A549 (cell line): Measurements from ENCODE around the gene FGF23. TPM values are rescaled to one million over a fixed set of nuclear protein-coding genes. Genes with fewer than 3 reads are reported as not detected.
"Not testable (repeated sequence)": the region's sequence is repeated elsewhere in the genome, so short reads cannot be mapped to it uniquely, and the experiment has no call there.

Experiments used
- ATAC-seq, 2 experiments: fragments of 200-7000 bp in 1 of 2; fragments of >200 bp in 1 of 2; cut with Nextera tagmentation in 1 of 2; cut with Tn5 transposase in 1 of 2; 3 replicates each; pipeline versions ENCODE4 v1.8.0 to v1.9.1; 2018 to 2020; ENCODE audit warnings: mild to moderate bottlenecking in 1 of 2, moderate library complexity in 1 of 2
- CTCF ChIA-PET: fragments of 300-600 bp; sonication (Branson Sonifier 250); formaldehyde crosslinking; extraction: SDS; loops from one replicate; lab custom pipeline; 2021; ENCODE audit warnings: antibody characterized with exemption, inconsistent platforms; lab: Yijun Ruan, JAX
- POLR2A ChIA-PET: fragments of 350-600 bp; formaldehyde crosslinking; extraction: SDS; loops from one replicate; lab custom pipeline; 2021; ENCODE audit warnings: antibody characterized with exemption, inconsistent platforms; lab: Yijun Ruan, JAX
- DNase-seq, 2 experiments: peaks; one replicate each; pipeline versions ENCODE4 v3.0.0 to v3.0.0-alpha.2; 2011 to 2016; ENCODE audit warnings: low read depth in 1 of 2, low spot score in 1 of 2
- FAIRE-seq: peaks from 2 replicates; lab custom pipeline; 2011; peaks lifted over from hg19 to GRCh38; lab: Jason Lieb, UNC
- H3K27ac ChIP-seq, 2 experiments: fragments of >200 bp; sonication (Bioruptor Twin); formaldehyde crosslinking; 3 replicates each; pipeline ENCODE4 v1.5.1; 2016 to 2017
- H3K4me1 ChIP-seq: fragments of >200 bp; sonication (Bioruptor Twin); formaldehyde crosslinking; 3 replicates; pipeline ENCODE4 v1.6.1; 2016
- H3K4me2 ChIP-seq: fragments of >200 bp; sonication (Bioruptor Twin); formaldehyde crosslinking; 3 replicates; pipeline ENCODE4 v1.6.1; 2016
- H3K4me3 ChIP-seq: fragments of >200 bp; sonication (Bioruptor Twin); formaldehyde crosslinking; 3 replicates; pipeline ENCODE4 v1.5.1; 2016
- H3K9me3 ChIP-seq: fragments of >200 bp; sonication (Bioruptor Twin); formaldehyde crosslinking; 3 replicates; pipeline ENCODE4 v1.6.1; 2016
- BCL3 ChIP-seq: fragments of >200 bp; sonication (Bioruptor Twin); formaldehyde crosslinking; IDR thresholded peaks from 3 replicates; pipeline ENCODE4 v1.6.1; 2016
- CBX8 ChIP-seq: fragments of 200-600 bp; sonication (generic); IDR thresholded peaks from 2 replicates; pipeline ENCODE4 v1.6.1; 2016
- CEBPB ChIP-seq, 2 experiments: fragments of >200 bp in 1 of 2; sonication (Bioruptor Twin) in 1 of 2; formaldehyde crosslinking in 1 of 2; IDR thresholded peaks; 2 replicates each; pipeline ENCODE4 v1.6.1; 2012 to 2016
- CTCF ChIP-seq: fragments of >200 bp; sonication (Bioruptor Twin); formaldehyde crosslinking; IDR thresholded peaks from 3 replicates; pipeline ENCODE4 v1.5.1; 2016
- EHF ChIP-seq: fragments of 250-450 bp; sonication (Bioruptor Pico); IDR thresholded peaks from 2 replicates; pipeline ENCODE4 v1.5.0; 2020; ENCODE audit warnings: mild to moderate bottlenecking
- ELK1 ChIP-seq: fragments of 150-350 bp; IDR thresholded peaks from 2 replicates; pipeline ENCODE4 v1.6.1; 2014; ENCODE audit warnings: low read depth, mild to moderate bottlenecking, low read length
- EP300 ChIP-seq, 2 experiments: fragments of >200 bp; sonication (Bioruptor Twin); formaldehyde crosslinking; IDR thresholded peaks; 2 replicates in 1 of 2; 3 replicates in 1 of 2; pipeline ENCODE4 v1.6.1; 2016 to 2017
- ESRRA ChIP-seq: fragments of 150-350 bp; IDR thresholded peaks from 2 replicates; pipeline ENCODE4 v1.6.1; 2014; ENCODE audit warnings: mild to moderate bottlenecking, low read length, borderline replicate concordance
- FOSL2 ChIP-seq, 2 experiments: fragments of 450-650 bp in 1 of 2; fragments of >200 bp in 1 of 2; sonication (Bioruptor Twin) in 1 of 2; formaldehyde crosslinking; IDR thresholded peaks; 2 replicates each; pipeline versions ENCODE4 v1.5.0 to v1.6.1; 2016 to 2020; ENCODE audit warnings: mild to moderate bottlenecking in 1 of 2, moderate library complexity in 1 of 2
- FOXS1 ChIP-seq: fragments of 250-450 bp; sonication (Bioruptor Pico); IDR thresholded peaks from 2 replicates; pipeline ENCODE4 v1.5.0; 2020; ENCODE audit warnings: mild to moderate bottlenecking, moderate library complexity
- GATA3 ChIP-seq: IDR thresholded peaks from 2 replicates; pipeline ENCODE4 v1.6.1; 2012; ENCODE audit warnings: borderline replicate concordance
- HDAC2 ChIP-seq: fragments of 200-600 bp; sonication (generic); IDR thresholded peaks from 2 replicates; pipeline ENCODE4 v1.6.1; 2016
- HOXA7 ChIP-seq: fragments of 250-450 bp; sonication (Bioruptor Pico); IDR thresholded peaks from 2 replicates; pipeline ENCODE4 v1.5.0; 2020; ENCODE audit warnings: mild to moderate bottlenecking, moderate library complexity
- HOXB13 ChIP-seq: fragments of 250-450 bp; sonication (Bioruptor Pico); IDR thresholded peaks from 2 replicates; pipeline ENCODE4 v1.5.0; 2020; ENCODE audit warnings: low read depth, mild to moderate bottlenecking, moderate library complexity
- JUNB ChIP-seq: fragments of >200 bp; sonication (Bioruptor Twin); formaldehyde crosslinking; IDR thresholded peaks from 2 replicates; pipeline ENCODE4 v1.6.1; 2016
- KDM1A ChIP-seq: fragments of 200-600 bp; sonication (generic); IDR thresholded peaks from 2 replicates; pipeline ENCODE4 v1.6.1; 2016; ENCODE audit warnings: low read depth, mild to moderate bottlenecking
- MAX ChIP-seq: IDR thresholded peaks from 2 replicates; pipeline ENCODE4 v1.6.1; 2012
- MAZ ChIP-seq: fragments of 150-350 bp; IDR thresholded peaks from 2 replicates; pipeline ENCODE4 v1.6.1; 2014; ENCODE audit warnings: antibody characterized with exemption, low read depth, low read length, borderline replicate concordance
- MYC ChIP-seq: IDR thresholded peaks from 2 replicates; pipeline ENCODE4 v1.6.1; 2012; ENCODE audit warnings: mild to moderate bottlenecking, inconsistent platforms, low read length, improper control_type of control experiment, borderline replicate concordance
- NFE2L2 ChIP-seq: fragments of 150-350 bp; conservative IDR thresholded peaks from 2 replicates; pipeline ENCODE4 v1.6.1; 2014; ENCODE audit warnings: low read length
- POLR2A ChIP-seq: IDR thresholded peaks from 2 replicates; pipeline ENCODE4 v1.6.1; 2012; ENCODE audit warnings: mild to moderate bottlenecking, low read length
- RARB ChIP-seq: fragments of 250-450 bp; sonication (Bioruptor Pico); IDR thresholded peaks from 2 replicates; pipeline ENCODE4 v1.8.0; 2021; ENCODE audit warnings: mild to moderate bottlenecking, moderate library complexity
- RCOR1 ChIP-seq: fragments of 150-350 bp; IDR thresholded peaks from 2 replicates; pipeline ENCODE4 v1.6.1; 2014; ENCODE audit warnings: antibody characterized with exemption, low read length, low read depth
- RFX5 ChIP-seq: fragments of 450-650 bp; IDR thresholded peaks from 2 replicates; pipeline ENCODE4 v1.7.1; 2014; ENCODE audit warnings: antibody characterized with exemption, mild to moderate bottlenecking, moderate library complexity
- SMC3 ChIP-seq: fragments of >200 bp; sonication (Bioruptor Twin); formaldehyde crosslinking; IDR thresholded peaks from 3 replicates; pipeline ENCODE4 v1.6.1; 2018; ENCODE audit warnings: inconsistent platforms
- SREBF2 ChIP-seq: fragments of 450-650 bp; IDR thresholded peaks from 2 replicates; pipeline ENCODE4 v1.6.1; 2014; ENCODE audit warnings: mild to moderate bottlenecking, moderate library complexity
- TP53 ChIP-seq: fragments of 250-450 bp; sonication (Bioruptor Pico); IDR thresholded peaks from 2 replicates; pipeline ENCODE4 v1.5.0; 2021; ENCODE audit warnings: mild to moderate bottlenecking, moderate library complexity
- ZC3H11A ChIP-seq: fragments of 450-650 bp; IDR thresholded peaks from 2 replicates; pipeline ENCODE4 v1.6.1; 2014; ENCODE audit warnings: antibody characterized with exemption, mild to moderate bottlenecking
- ZFP36 ChIP-seq: fragments of 450-650 bp; IDR thresholded peaks from 2 replicates; pipeline ENCODE4 v1.6.1; 2014; ENCODE audit warnings: borderline replicate concordance; ENCODE audit not compliant: partially characterized antibody
- ZNF302 ChIP-seq: fragments of 250-450 bp; sonication (Bioruptor Pico); IDR thresholded peaks from 2 replicates; pipeline ENCODE4 v1.9.0; 2021; ENCODE audit warnings: inconsistent platforms, mild to moderate bottlenecking, moderate library complexity
- WGBS: methylation state at CpG from one replicate; pipeline ENCODE4 v1.1.6; 2017; ENCODE audit errors: missing lambda C conversion rate; 5-methylcytosine and 5-hydroxymethylcytosine counted together
- polyA plus RNA-seq, 4 experiments: library from polyadenylated mRNA; depleted of rRNA in 3 of 4; stranded (reverse); fragments of >200 nt; fragmentation: RNase III in 1 of 4; extraction: RNeasy Plus Mini Kit Qiagen cat#74134 plus additional on column Dnase treatment in 1 of 4; gene quantifications; 2 replicates in 3 of 4; 3 replicates in 1 of 4; pipeline ENCODE4 v1.2.3, GENCODE V29; 2011 to 2017

FGF23 gene
- polyA plus RNA-seq, 2 of the 4 experiments (the other 2 are of a cell fraction): not detected

- no peak for TF ChIP-seq ZNF302
Observed at GRCh38 chr12:4407136-4407535, 27.6 kb upstream of the FGF23 start (continued).

GRCh38 chr12:4404877-4405637 is 25.5 kb upstream of the FGF23 start:
- not testable (repeated sequence) for H3K4me3 ChIP-seq
- CTCF ChIA-PET: interaction anchor here (0.6 to 2.8 kb wide), 6 partner anchors 11 to 595 kb away, joined by 3 to 6 read pairs (median 4); no protein-coding TSS in a partner anchor

GRCh38 chr12:4402996-4403395 is 23.5 kb upstream of the FGF23 start:
- Histone ChIP-seq H3K4me3 (no peak overlapping the region), H3K4me1 (no peaks in the 10 kb centered on the region), H3K9me3 (no peaks in the 10 kb centered on the region; the same call in 2 of the 3 replicates), H3K4me2 (no peak overlapping the region), H3K27ac (no peak overlapping the region)
- FAIRE-seq (no peak), ATAC-seq (no peak), DNase-seq (no peak)
- ChIA-PET POLR2A (no interaction called here), CTCF (no interaction called here)
- TF ChIP-seq BCL3 (no peak), HDAC2 (no peak), CBX8 (no peak), FOXS1 (no peak), CTCF (no peak), KDM1A (no peak), MYC (no peak), RCOR1 (no peak), FOSL2 (IDR thresholded peaks at IDR 0.05) (no peak), FOSL2 (CRISPR knock-in tag; IDR thresholded peaks at IDR 0.05) (no peak), HOXB13 (CRISPR knock-in tag) (no peak), RFX5 (no peak), NFE2L2 (no peak), EHF (CRISPR knock-in tag) (no peak)
- 0% methylated on average over 4 of the region's 4 CpGs for WGBS

More at GRCh38 chr12:4404877-4405637, 25.5 kb upstream of the FGF23 start:
- ATAC-seq, POLR2A ChIA-PET, H3K27ac ChIP-seq, DNase-seq, H3K9me3 ChIP-seq, H3K4me2 ChIP-seq, H3K4me1 ChIP-seq, FAIRE-seq: not testable (repeated sequence)
- 18% methylated on average over 8 of the region's 8 CpGs for WGBS

GRCh38 chr12:4401117-4401516 is 21.6 kb upstream of the FGF23 start:
- Histone ChIP-seq H3K4me3 (no peak overlapping the region), H3K9me3 (no peaks in the 10 kb centered on the region; the same call in 2 of the 3 replicates), H3K4me1 (no peaks in the 10 kb centered on the region), H3K27ac (no peak overlapping the region), H3K4me2 (no peak overlapping the region)
- no peak for ATAC-seq
- no peak for DNase-seq
- CTCF ChIA-PET: no interaction called here
- WGBS: 14% methylated on average over 3 of the region's 3 CpGs
- POLR2A ChIA-PET: no interaction called here
- no peak for FAIRE-seq
- TF ChIP-seq POLR2A (no peak), HDAC2 (no peak), ZFP36 (no peak), MAX (no peak), BCL3 (no peak), SMC3 (no peak), ZC3H11A (no peak), CEBPB (IDR thresholded peaks at IDR 0.05) (no peak), ESRRA (no peak), JUNB (no peak), RARB (CRISPR knock-in tag) (no peak), HOXA7 (CRISPR knock-in tag) (no peak), GATA3 (no peak), TP53 (CRISPR knock-in tag) (no peak), EP300 (IDR thresholded peaks at IDR 0.05) (no peak), SREBF2 (no peak), MAZ (no peak), ELK1 (no peak)
